Measurements from ENCODE around the gene ZIM2.

The ZIM2 gene

GRCh38 chr19:56875717-56876116 is 35.2 kb upstream of the ZIM2 start:
- Mint-ChIP-seq H3K27ac (no peak overlapping the region), H3K4me3 (no peak overlapping the region), H3K9me3 (peaks cover 57% of the 10 kb centered on the region), H3K4me1 (no peaks in the 10 kb centered on the region), H3K27me3 (ENCODE audit: low read depth) (no peaks in the 10 kb centered on the region), H3K36me3 (ENCODE audit: low read depth) (peaks cover 17% of the 10 kb centered on the region)
- TF ChIP-seq, protein P1, sequence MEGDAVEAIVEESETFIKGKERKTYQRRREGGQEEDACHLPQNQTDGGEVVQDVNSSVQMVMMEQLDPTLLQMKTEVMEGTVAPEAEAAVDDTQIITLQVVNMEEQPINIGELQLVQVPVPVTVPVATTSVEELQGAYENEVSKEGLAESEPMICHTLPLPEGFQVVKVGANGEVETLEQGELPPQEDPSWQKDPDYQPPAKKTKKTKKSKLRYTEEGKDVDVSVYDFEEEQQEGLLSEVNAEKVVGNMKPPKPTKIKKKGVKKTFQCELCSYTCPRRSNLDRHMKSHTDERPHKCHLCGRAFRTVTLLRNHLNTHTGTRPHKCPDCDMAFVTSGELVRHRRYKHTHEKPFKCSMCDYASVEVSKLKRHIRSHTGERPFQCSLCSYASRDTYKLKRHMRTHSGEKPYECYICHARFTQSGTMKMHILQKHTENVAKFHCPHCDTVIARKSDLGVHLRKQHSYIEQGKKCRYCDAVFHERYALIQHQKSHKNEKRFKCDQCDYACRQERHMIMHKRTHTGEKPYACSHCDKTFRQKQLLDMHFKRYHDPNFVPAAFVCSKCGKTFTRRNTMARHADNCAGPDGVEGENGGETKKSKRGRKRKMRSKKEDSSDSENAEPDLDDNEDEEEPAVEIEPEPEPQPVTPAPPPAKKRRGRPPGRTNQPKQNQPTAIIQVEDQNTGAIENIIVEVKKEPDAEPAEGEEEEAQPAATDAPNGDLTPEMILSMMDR (IDR thresholded peaks at IDR 0.05; ENCODE audit: unreplicated experiment in 3 of 3) = no peak

- H3K27me3 Mint-ChIP-seq (ENCODE audit: low read depth) = no peaks in the 10 kb centered on the region
- H3K4me3 Mint-ChIP-seq = no peak overlapping the region
- H3K27ac Mint-ChIP-seq = no peak overlapping the region
- TF ChIP-seq, protein P1 (IDR thresholded peaks at IDR 0.05; ENCODE audit: unreplicated experiment in 3 of 3) = no peak
- H3K36me3 Mint-ChIP-seq (ENCODE audit: low read depth) = peaks cover 21% of the 10 kb centered on the region
- H3K4me1 Mint-ChIP-seq = no peaks in the 10 kb centered on the region
- peaks cover 61% of the 10 kb centered on the region for H3K9me3 Mint-ChIP-seq
Measured at GRCh38 chr19:56874530-56874929, 34.0 kb upstream of the ZIM2 start.

- TF ChIP-seq, protein P1 (IDR thresholded peaks at IDR 0.05; ENCODE audit: unreplicated experiment in 3 of 3) = no peak
- H3K9me3 Mint-ChIP-seq = peaks cover 66% of the 10 kb centered on the region
Measured at GRCh38 chr19:56873493-56873892, 33.0 kb upstream of the ZIM2 start.

DNA sequence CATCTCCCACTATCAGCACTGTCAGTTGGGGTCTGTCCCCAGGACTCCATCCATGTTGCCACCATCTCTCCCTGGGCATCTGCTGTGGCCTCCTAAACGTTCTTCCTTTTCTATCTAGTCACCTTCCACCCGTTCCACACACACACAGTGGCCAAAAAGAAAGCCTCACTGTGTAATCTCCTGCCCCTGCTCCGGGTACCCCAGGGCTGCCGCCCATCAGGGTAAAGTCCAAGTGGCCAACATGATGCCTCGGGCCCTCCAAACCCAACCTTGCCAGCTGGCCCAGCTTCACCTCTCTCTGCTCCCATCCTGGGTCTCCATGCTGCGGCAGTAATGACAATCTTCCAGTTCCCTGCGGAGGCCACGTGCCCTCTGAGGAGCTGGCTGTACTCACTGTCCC is 29.4 kb upstream of the ZIM2 start:
- Mint-ChIP-seq H3K27me3 (ENCODE audit: low read depth) (no peaks in the 10 kb centered on the region), H3K27ac (no peak overlapping the region), H3K9me3 (peaks cover 71% of the 10 kb centered on the region), H3K36me3 (ENCODE audit: low read depth) (peaks cover 21% of the 10 kb centered on the region), H3K4me3 (no peak overlapping the region), H3K4me1 (no peaks in the 10 kb centered on the region)
- TF ChIP-seq, protein P1 (IDR thresholded peaks at IDR 0.05; ENCODE audit: unreplicated experiment in 3 of 3) = no peak

More at GRCh38 chr19:56873493-56873892, 33.0 kb upstream of the ZIM2 start:
- no peaks in the 10 kb centered on the region for H3K4me1 Mint-ChIP-seq
- no peak overlapping the region for H3K27ac Mint-ChIP-seq
- H3K27me3 Mint-ChIP-seq (ENCODE audit: low read depth) = no peaks in the 10 kb centered on the region
- H3K36me3 Mint-ChIP-seq (ENCODE audit: low read depth) = peaks cover 21% of the 10 kb centered on the region
- no peak overlapping the region for H3K4me3 Mint-ChIP-seq

DNA sequence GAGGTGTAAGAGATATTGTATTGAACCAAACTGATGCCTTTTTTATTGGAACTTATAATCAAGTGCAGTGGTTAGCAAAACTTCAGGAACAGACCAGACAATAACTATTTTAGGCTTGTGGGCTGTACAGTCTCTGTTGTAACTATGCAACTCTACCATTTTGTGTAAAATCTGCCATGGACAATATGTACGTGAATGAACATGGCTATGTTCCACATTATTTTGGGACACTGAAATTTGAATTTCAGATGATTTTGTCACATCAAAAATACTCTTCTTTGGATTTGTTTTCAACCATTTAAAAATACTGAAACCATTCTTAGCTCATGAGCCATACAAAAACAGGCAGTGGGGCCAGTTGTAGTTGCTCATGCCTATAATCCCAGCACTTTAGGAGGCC is 27.9 kb upstream of the ZIM2 start:
- H3K27me3 Mint-ChIP-seq (ENCODE audit: low read depth) = no peaks in the 10 kb centered on the region
- H3K4me3 Mint-ChIP-seq = no peak overlapping the region
- H3K27ac Mint-ChIP-seq = no peak overlapping the region
- peaks cover 68% of the 10 kb centered on the region for H3K9me3 Mint-ChIP-seq
- TF ChIP-seq, protein P1 (IDR thresholded peaks at IDR 0.05; ENCODE audit: unreplicated experiment in 3 of 3) = no peak
- H3K36me3 Mint-ChIP-seq (ENCODE audit: low read depth) = peaks cover 17% of the 10 kb centered on the region
- H3K4me1 Mint-ChIP-seq = no peaks in the 10 kb centered on the region

DNA sequence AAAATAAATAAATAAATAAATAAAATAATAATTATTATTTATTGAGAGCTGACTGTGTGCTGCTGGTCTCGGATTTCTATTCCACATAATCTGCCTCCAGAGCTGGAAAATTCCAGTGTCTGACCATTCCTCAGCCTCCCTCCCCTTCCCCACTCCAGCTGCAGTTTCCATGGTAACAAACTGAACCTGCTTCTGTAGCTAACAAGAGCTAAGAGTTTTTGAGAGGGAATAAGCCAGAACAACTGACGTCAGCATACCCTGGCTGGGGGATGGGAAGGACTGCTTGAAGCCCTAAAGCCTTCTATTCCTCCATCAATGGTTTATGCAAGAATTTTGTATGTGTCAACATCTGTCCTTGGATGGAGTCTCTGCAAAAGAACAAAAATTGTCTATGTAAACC is 26.0 kb upstream of the ZIM2 start:
- H3K27ac Mint-ChIP-seq = no peak overlapping the region

More for the DNA sequence above, 26.0 kb upstream of the ZIM2 start:
- peaks cover 66% of the 10 kb centered on the region for H3K9me3 Mint-ChIP-seq
- no peak overlapping the region for H3K4me3 Mint-ChIP-seq
- peaks cover 12% of the 10 kb centered on the region for H3K36me3 Mint-ChIP-seq (ENCODE audit: low read depth)
- H3K4me1 Mint-ChIP-seq = no peaks in the 10 kb centered on the region
- TF ChIP-seq, protein P1 (IDR thresholded peaks at IDR 0.05; ENCODE audit: unreplicated experiment in 3 of 3) = no peak
- no peaks in the 10 kb centered on the region for H3K27me3 Mint-ChIP-seq (ENCODE audit: low read depth)

All from nephron (organoid).